Sigmoid colon (tissue), 4 donors: ENCODE data around the gene GCM1.

Source experiments
- CTCF ChIP-seq, 4 experiments: fragments of 450-650 bp in 3 of 4; fragments of 200-600 bp in 1 of 4; IDR thresholded peaks; one replicate each; pipeline ENCODE4 v1.5.1; 2016 to 2019; ENCODE audit warnings: antibody characterized with exemption in 4 of 4, mild to moderate bottlenecking in 3 of 4, moderate library complexity in 2 of 4
- POLR2A ChIP-seq, 2 donors: fragments of 450-650 bp; IDR thresholded peaks; one replicate each; pipeline ENCODE4 v1.6.1; 2016; ENCODE audit warnings: antibody characterized with exemption in 2 of 2, mild to moderate bottlenecking in 2 of 2, moderate library complexity in 2 of 2
- POLR2AphosphoS5 ChIP-seq, 4 donors: sonication (generic); formaldehyde crosslinking; IDR thresholded peaks; one replicate each; pipeline ENCODE4 v1.6.1; 2017; ENCODE audit warnings: antibody characterized with exemption in 4 of 4

GRCh38 chr6:53095716-53096115 is 52.9 kb downstream of the GCM1 start:
- TF ChIP-seq POLR2A (IDR thresholded peaks at IDR 0.05) (no peak), CTCF (IDR thresholded peaks at IDR 0.05) (no peak), POLR2AphosphoS5 (IDR thresholded peaks at IDR 0.05) (no peak)
